AG10803 (cell line): ENCODE measurements around the gene HSPA12B.

Experiments
- DNase-seq: peaks from one replicate; pipeline ENCODE4 v3.0.0; 2010; ENCODE audit warnings: low read depth
- H3K4me3 ChIP-seq: 2 replicates; pipeline ENCODE4 v1.5.1; 2011; ENCODE audit warnings: mild to moderate bottlenecking, low read length, control low read depth
- CTCF ChIP-seq: conservative IDR thresholded peaks from 2 replicates; pipeline ENCODE4 v1.5.1; 2011; ENCODE audit warnings: mild to moderate bottlenecking, low read length, control low read depth, inconsistent platforms

HSPA12B gene

GRCh38 chr20:3794701-3795420, 62.4 kb downstream of the HSPA12B start:
- no peak for DNase-seq
- H3K4me3 ChIP-seq: peak overlapping the region; percentile 85
- no peak for TF ChIP-seq CTCF

- TF ChIP-seq CTCF: peak; percentile 51
- peak within 1 kb of the TSS; percentile 85 for H3K4me3 ChIP-seq
- DNase-seq: peak; percentile 86
Measured at GRCh38 chr20:3795511-3796468, 63.3 kb downstream of the HSPA12B start, which contains the start of gene CDC25B. Gene CDC25B, plus strand, starts transcription at chr20:3796310. Its CDS starts 222 bp downstream, at chr20:3796532.

- H3K4me3 ChIP-seq: peak overlapping the region; percentile 85
- no peak for TF ChIP-seq CTCF
- DNase-seq: no peak
Measured at GRCh38 chr20:3796477-3797225, 64.2 kb downstream of the HSPA12B start.

- TF ChIP-seq CTCF: no peak
Measured at GRCh38 chr20:3797226-3797545, 64.7 kb downstream of the HSPA12B start.

GRCh38 chr20:3797592-3798372, 65.3 kb downstream of the HSPA12B start:
- peak overlapping the region; percentile 85 for H3K4me3 ChIP-seq
- no peak for DNase-seq
- no peak for TF ChIP-seq CTCF

More at GRCh38 chr20:3797226-3797545, 64.7 kb downstream of the HSPA12B start:
- DNase-seq: no peak
- H3K4me3 ChIP-seq: peak overlapping the region; percentile 85

- TF ChIP-seq CTCF: no peak
- no peak for DNase-seq
- H3K4me3 ChIP-seq: peak overlapping the region; percentile 85
Measured at GRCh38 chr20:3798373-3798768, 65.9 kb downstream of the HSPA12B start.
